Osteocyte (in vitro differentiated cells): Measurements from ENCODE around the gene EIPR1. TPM values are rescaled to one million over a fixed set of nuclear protein-coding genes. Genes with fewer than 3 reads are reported as not detected.

Experiments used
- DNase-seq: peaks from one replicate; pipeline ENCODE4 v3.0.0; 2021; ENCODE audit warnings: mixed read lengths; ENCODE audit not compliant: unreplicated experiment; ENCODE audit errors: extremely low spot score
- H3K27ac Mint-ChIP-seq: one replicate; pipeline ENCODE4 v1.8.0; 2021; ENCODE audit warnings: mild to moderate bottlenecking, mixed read lengths; ENCODE audit not compliant: unreplicated experiment
- H3K27me3 Mint-ChIP-seq: one replicate; pipeline ENCODE4 v1.8.0; 2021; ENCODE audit warnings: mixed read lengths; ENCODE audit not compliant: unreplicated experiment
- H3K36me3 Mint-ChIP-seq: one replicate; pipeline ENCODE4 v1.8.0; 2021; ENCODE audit warnings: mixed read lengths; ENCODE audit not compliant: unreplicated experiment
- H3K4me1 Mint-ChIP-seq: one replicate; pipeline ENCODE4 v1.8.0; 2021; ENCODE audit warnings: mixed read lengths; ENCODE audit not compliant: unreplicated experiment
- H3K4me3 Mint-ChIP-seq: one replicate; pipeline ENCODE4 v1.8.0; 2021; ENCODE audit warnings: mild to moderate bottlenecking, moderate library complexity, mixed read lengths; ENCODE audit not compliant: unreplicated experiment
- H3K9me3 Mint-ChIP-seq: one replicate; pipeline ENCODE4 v1.8.0; 2021; ENCODE audit warnings: mixed read lengths; ENCODE audit not compliant: unreplicated experiment
- CTCF ChIP-seq: fragments of 200-600 bp; sonication (generic); IDR thresholded peaks from 2 replicates; pipeline ENCODE4 v1.5.0; 2021; ENCODE audit warnings: antibody characterized with exemption, mild to moderate bottlenecking, moderate library complexity
- total RNA-seq: library from RNA; stranded (reverse); gene quantifications from 2 replicates; pipeline ENCODE4 v1.2.1, GENCODE V29; 2021

EIPR1 gene
- total RNA-seq, 1 donor from 2014 or later, result 19.9 TPM

GRCh38 chr2:3192281-3192818 lies 185.3 kb downstream of the EIPR1 start:
- Mint-ChIP-seq H3K9me3 (no peaks in the 10 kb centered on the region), H3K36me3 (peaks cover 9% of the 10 kb centered on the region), H3K4me3 (no peak overlapping the region), H3K27me3 (no peaks in the 10 kb centered on the region), H3K27ac (no peak overlapping the region), H3K4me1 (no peaks in the 10 kb centered on the region)
- no peak for DNase-seq
- TF ChIP-seq CTCF, result no peak

- no peaks in the 10 kb centered on the region for H3K27me3 Mint-ChIP-seq
- peaks cover 12% of the 10 kb centered on the region for H3K36me3 Mint-ChIP-seq
- no peak for DNase-seq
- TF ChIP-seq CTCF, result no peak
- no peaks in the 10 kb centered on the region for H3K9me3 Mint-ChIP-seq
- no peak overlapping the region for H3K27ac Mint-ChIP-seq
- no peak overlapping the region for H3K4me3 Mint-ChIP-seq
- no peaks in the 10 kb centered on the region for H3K4me1 Mint-ChIP-seq
Observed at GRCh38 chr2:3189961-3190360, 187.7 kb downstream of the EIPR1 start.

- no peak overlapping the region for H3K4me3 Mint-ChIP-seq
- no peaks in the 10 kb centered on the region for H3K27me3 Mint-ChIP-seq
- no peak for DNase-seq
- TF ChIP-seq CTCF, result no peak
- no peak overlapping the region for H3K27ac Mint-ChIP-seq
- H3K4me1 Mint-ChIP-seq, result no peaks in the 10 kb centered on the region
- no peaks in the 10 kb centered on the region for H3K9me3 Mint-ChIP-seq
- H3K36me3 Mint-ChIP-seq, result peaks cover 12% of the 10 kb centered on the region
Observed at GRCh38 chr2:3189076-3189591, 188.5 kb downstream of the EIPR1 start.

GRCh38 chr2:3188405-3188946 lies 189.1 kb downstream of the EIPR1 start:
- no peaks in the 10 kb centered on the region for H3K4me1 Mint-ChIP-seq
- H3K36me3 Mint-ChIP-seq, result peaks cover 13% of the 10 kb centered on the region
- no peaks in the 10 kb centered on the region for H3K27me3 Mint-ChIP-seq
- no peak for TF ChIP-seq CTCF
- DNase-seq, result no peak
- H3K27ac Mint-ChIP-seq, result no peak overlapping the region
- H3K9me3 Mint-ChIP-seq, result no peaks in the 10 kb centered on the region
- no peak overlapping the region for H3K4me3 Mint-ChIP-seq

- no peak for TF ChIP-seq CTCF
- Mint-ChIP-seq H3K27me3 (no peaks in the 10 kb centered on the region), H3K9me3 (no peaks in the 10 kb centered on the region), H3K4me3 (no peak overlapping the region), H3K4me1 (no peaks in the 10 kb centered on the region), H3K27ac (no peak overlapping the region), H3K36me3 (peaks cover 9% of the 10 kb centered on the region)
- no peak for DNase-seq
Observed at GRCh38 chr2:3187467-3187866, 190.2 kb downstream of the EIPR1 start.
